ENCODE data around the gene TPM1. TPM values are rescaled to one million over a fixed set of nuclear protein-coding genes. Genes with fewer than 3 reads are reported as not detected.

TPM1 gene
- total RNA-seq, 4 donors from 2014 or later, result 116 to 307 (median 226) TPM

- Histone ChIP-seq H3K27ac (no peak overlapping the region), H3K9me3 (no peaks in the 10 kb centered on the region), H3K4me1 (peaks cover 0 to 11% of the 10 kb centered on the region in 2 donors), H3K36me3 (peaks cover 5 to 7% of the 10 kb centered on the region in 2 donors), H3K27me3 (no peaks in the 10 kb centered on the region), H3K4me3 (replicated peaks in 1 of 3) (no peak overlapping the region)
- no peak for DNase-seq
- no peak for TF ChIP-seq POLR2A (IDR thresholded peaks at IDR 0.05)
- TF ChIP-seq, protein P1, sequence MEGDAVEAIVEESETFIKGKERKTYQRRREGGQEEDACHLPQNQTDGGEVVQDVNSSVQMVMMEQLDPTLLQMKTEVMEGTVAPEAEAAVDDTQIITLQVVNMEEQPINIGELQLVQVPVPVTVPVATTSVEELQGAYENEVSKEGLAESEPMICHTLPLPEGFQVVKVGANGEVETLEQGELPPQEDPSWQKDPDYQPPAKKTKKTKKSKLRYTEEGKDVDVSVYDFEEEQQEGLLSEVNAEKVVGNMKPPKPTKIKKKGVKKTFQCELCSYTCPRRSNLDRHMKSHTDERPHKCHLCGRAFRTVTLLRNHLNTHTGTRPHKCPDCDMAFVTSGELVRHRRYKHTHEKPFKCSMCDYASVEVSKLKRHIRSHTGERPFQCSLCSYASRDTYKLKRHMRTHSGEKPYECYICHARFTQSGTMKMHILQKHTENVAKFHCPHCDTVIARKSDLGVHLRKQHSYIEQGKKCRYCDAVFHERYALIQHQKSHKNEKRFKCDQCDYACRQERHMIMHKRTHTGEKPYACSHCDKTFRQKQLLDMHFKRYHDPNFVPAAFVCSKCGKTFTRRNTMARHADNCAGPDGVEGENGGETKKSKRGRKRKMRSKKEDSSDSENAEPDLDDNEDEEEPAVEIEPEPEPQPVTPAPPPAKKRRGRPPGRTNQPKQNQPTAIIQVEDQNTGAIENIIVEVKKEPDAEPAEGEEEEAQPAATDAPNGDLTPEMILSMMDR (IDR thresholded peaks at IDR 0.05), result no peak
- intact Hi-C loops (cut with DNase I), result no loop called here
- 69 to 78% methylated on average over 9 of the region's 9 CpGs for WGBS, 2 donors
These were observed 31.1 kb downstream of the TPM1 start for GRCh38 chr15:63073497-63074172.

- TF ChIP-seq, protein P1 (IDR thresholded peaks at IDR 0.05), result no peak
- no peak for TF ChIP-seq POLR2A (IDR thresholded peaks at IDR 0.05)
- Histone ChIP-seq H3K9me3 (no peaks in the 10 kb centered on the region), H3K4me1 (peaks cover 0 to 11% of the 10 kb centered on the region in 2 donors), H3K36me3 (peaks cover 0 to 3% of the 10 kb centered on the region in 2 donors), H3K27ac (no peak overlapping the region), H3K27me3 (no peaks in the 10 kb centered on the region), H3K4me3 (replicated peaks in 1 of 3) (no peak overlapping the region)
- no peak for DNase-seq
- WGBS, 2 donors, result 74 to 78% methylated on average over 17 of the region's 17 CpGs
- intact Hi-C loops (cut with DNase I), result no loop called here
These were observed 32.8 kb downstream of the TPM1 start for GRCh38 chr15:63075015-63075983.

DNA sequence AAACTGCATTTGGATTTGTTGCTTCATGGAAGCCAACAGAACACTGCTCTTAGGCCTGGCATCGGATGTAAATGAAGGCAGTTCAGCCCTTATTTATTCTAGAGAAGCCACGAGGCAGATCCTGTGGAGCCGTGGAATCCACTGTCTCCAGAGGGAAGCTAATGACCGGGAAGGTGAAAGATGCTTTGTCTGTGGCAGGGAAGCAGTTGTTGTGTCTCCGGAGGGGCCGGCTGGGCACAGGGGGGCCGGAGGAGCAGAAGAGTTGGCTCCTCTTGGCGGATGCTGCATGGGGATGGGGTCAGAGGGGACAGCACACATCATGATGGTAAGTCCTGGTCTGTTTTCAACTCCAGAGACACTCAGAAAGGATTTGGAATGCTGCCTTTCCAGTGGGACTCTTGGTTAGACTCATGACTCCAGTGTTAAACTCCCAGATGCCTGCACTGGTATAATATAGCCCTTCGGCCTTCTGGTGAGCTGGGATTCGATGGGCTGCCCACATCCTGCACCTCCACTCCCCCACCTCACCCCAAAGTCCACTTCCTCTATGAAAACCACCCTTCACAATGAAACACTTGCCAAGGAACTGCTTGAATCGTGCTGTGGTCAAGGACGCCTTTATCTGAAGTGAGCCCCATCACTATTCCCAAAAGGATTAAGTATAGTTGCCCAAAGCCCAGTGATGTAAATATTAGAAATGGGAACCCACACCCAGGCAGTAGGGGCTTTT lies 33.6 kb downstream of the TPM1 start:
- Histone ChIP-seq H3K4me3 (replicated peaks in 1 of 3) (no peak overlapping the region), H3K27ac (no peak overlapping the region), H3K9me3 (no peaks in the 10 kb centered on the region), H3K4me1 (peaks cover 0 to 11% of the 10 kb centered on the region in 2 donors), H3K27me3 (no peaks in the 10 kb centered on the region), H3K36me3 (peaks cover 0 to 3% of the 10 kb centered on the region in 2 donors)
- no peak for TF ChIP-seq POLR2A (IDR thresholded peaks at IDR 0.05)
- TF ChIP-seq, protein P1 (IDR thresholded peaks at IDR 0.05), result no peak
- intact Hi-C loops (cut with DNase I), result no loop called here
- WGBS, 2 donors, result 70 to 75% methylated on average over 12 of the region's 12 CpGs
- DNase-seq, result no peak

GRCh38 chr15:63076714-63077046 lies 34.1 kb downstream of the TPM1 start:
- H3K9me3 ChIP-seq, result no peaks in the 10 kb centered on the region
- H3K4me3 ChIP-seq (replicated peaks in 1 of 3), result no peak overlapping the region
- no peaks in the 10 kb centered on the region for H3K27me3 ChIP-seq
- H3K4me1 ChIP-seq, result peaks cover 0 to 11% of the 10 kb centered on the region in 2 donors
- TF ChIP-seq POLR2A (IDR thresholded peaks at IDR 0.05), result no peak
- TF ChIP-seq, protein P1 (IDR thresholded peaks at IDR 0.05), result no peak
- H3K36me3 ChIP-seq, result no peaks in the 10 kb centered on the region
- 85% methylated on average over 4 of the region's 4 CpGs for WGBS, 2 donors
- H3K27ac ChIP-seq, result no peak overlapping the region
- intact Hi-C loops (cut with DNase I), result no loop called here
- DNase-seq, result no peak
